ENCODE results near the gene SIRT3.

SIRT3 gene

DNA sequence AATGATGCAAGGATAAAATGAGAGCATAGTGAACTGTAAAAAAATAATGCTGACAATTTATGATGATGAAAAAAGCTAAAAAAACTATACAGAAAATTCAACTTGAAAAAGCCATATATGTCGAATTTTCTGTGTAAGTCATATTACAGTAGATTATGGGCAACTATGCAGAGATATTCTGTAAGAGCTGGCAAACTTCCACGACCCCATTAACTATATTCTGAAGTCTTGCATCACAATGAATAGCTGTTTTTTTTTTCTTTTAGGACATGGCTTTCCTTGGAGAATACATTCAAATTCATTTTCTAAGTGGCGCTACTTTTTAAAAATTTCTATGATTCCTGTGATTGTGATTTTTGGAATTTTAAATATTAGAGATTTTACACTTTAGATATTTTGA, 19.0 kb upstream of the SIRT3 start:
- TF ChIP-seq ZFP30 (CRISPR knock-in tag; IDR thresholded peaks at IDR 0.05) = no peak
- TF ChIP-seq CSDC2 (CRISPR knock-in tag; IDR thresholded peaks at IDR 0.05) = no peak
- TF ChIP-seq TOX (CRISPR knock-in tag; IDR thresholded peaks at IDR 0.05; ENCODE audit: borderline replicate concordance) = no peak
- no peak for TF ChIP-seq RARB (CRISPR knock-in tag; IDR thresholded peaks at IDR 0.05)
- TF ChIP-seq, protein P1, sequence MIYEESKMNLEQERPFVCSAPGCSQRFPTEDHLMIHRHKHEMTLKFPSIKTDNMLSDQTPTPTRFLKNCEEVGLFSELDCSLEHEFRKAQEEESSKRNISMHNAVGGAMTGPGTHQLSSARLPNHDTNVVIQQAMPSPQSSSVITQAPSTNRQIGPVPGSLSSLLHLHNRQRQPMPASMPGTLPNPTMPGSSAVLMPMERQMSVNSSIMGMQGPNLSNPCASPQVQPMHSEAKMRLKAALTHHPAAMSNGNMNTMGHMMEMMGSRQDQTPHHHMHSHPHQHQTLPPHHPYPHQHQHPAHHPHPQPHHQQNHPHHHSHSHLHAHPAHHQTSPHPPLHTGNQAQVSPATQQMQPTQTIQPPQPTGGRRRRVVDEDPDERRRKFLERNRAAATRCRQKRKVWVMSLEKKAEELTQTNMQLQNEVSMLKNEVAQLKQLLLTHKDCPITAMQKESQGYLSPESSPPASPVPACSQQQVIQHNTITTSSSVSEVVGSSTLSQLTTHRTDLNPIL (CRISPR knock-in tag; IDR thresholded peaks at IDR 0.05; ENCODE audit: low read depth) = no peak
- no peak for TF ChIP-seq ISL1 (CRISPR knock-in tag; IDR thresholded peaks at IDR 0.05)
- TF ChIP-seq ESRRG (CRISPR knock-in tag; IDR thresholded peaks at IDR 0.05) = no peak
- no peak for TF ChIP-seq TCF4 (CRISPR knock-in tag; IDR thresholded peaks at IDR 0.05; ENCODE audit: borderline replicate concordance)
- no peak for TF ChIP-seq SNAI2 (CRISPR knock-in tag; IDR thresholded peaks at IDR 0.05)
- no peak for ATAC-seq

DNA sequence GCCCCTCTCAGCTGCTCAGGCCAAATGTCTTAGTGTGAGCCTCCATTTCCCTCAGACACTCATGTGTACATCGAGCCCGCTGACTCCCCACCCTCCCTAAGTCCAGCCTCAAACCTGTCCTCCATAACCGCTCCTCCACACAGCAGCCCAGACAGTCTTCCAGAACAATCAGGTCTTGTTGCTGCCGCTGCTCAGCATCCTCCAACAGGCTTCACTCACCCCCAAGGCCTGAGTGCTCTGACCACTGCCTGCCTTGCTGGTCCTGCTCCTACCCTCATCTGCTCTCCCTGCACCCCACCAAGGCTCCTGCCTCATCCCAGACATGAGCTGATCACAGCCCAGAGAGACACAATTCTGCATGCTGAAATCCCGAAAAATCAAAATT, 17.7 kb upstream of the SIRT3 start:
- no peak; the same call in 2 of the 3 replicates for ATAC-seq
- TF ChIP-seq TOX (CRISPR knock-in tag; IDR thresholded peaks at IDR 0.05; ENCODE audit: borderline replicate concordance) (no peak), ISL1 (CRISPR knock-in tag; IDR thresholded peaks at IDR 0.05) (no peak), ARNTL (CRISPR knock-in tag; IDR thresholded peaks at IDR 0.05; ENCODE audit: borderline replicate concordance, low read depth) (no peak)

DNA sequence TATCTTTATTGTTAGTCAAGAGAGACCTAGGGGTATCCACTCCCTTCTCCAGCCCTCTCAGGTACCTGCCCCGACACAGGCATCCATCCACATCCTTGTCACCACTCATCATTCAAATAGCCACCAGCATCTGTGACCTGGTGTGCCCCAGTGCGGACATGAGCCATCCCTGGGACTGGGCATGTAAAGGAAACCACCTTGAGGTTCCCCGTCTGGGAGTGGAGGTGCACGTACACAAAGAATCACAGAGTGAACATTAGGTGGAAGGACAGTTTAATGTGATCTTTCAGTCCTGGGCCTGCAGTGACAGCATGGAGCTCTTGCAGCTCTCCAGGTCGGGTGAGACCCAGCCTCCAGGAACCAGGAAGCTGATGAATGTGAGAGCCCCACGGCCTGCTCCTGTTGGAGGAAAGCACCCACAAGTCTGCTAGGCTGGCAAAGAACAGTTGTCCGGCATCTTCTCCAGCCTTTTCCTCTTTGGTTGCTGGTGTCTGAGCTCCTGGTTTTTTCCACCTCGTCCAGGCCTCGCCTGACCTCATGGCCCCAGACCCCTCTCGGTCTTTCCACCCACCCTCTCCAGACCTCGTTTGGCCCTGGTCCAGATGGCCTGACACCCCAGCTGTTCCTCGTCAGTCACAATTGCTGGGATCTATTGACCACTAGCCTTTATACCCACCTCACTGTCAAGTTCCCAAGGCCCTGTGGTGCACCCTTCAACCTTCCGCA, 17.2 kb upstream of the SIRT3 start:
- TF ChIP-seq ZFP30 (CRISPR knock-in tag; IDR thresholded peaks at IDR 0.05) (no peak), PPARA (CRISPR knock-in tag; IDR thresholded peaks at IDR 0.05; ENCODE audit: borderline replicate concordance) (no peak), ESRRG (CRISPR knock-in tag; IDR thresholded peaks at IDR 0.05) (no peak)
- ATAC-seq = no peak; the same call in 2 of the 3 replicates

DNA sequence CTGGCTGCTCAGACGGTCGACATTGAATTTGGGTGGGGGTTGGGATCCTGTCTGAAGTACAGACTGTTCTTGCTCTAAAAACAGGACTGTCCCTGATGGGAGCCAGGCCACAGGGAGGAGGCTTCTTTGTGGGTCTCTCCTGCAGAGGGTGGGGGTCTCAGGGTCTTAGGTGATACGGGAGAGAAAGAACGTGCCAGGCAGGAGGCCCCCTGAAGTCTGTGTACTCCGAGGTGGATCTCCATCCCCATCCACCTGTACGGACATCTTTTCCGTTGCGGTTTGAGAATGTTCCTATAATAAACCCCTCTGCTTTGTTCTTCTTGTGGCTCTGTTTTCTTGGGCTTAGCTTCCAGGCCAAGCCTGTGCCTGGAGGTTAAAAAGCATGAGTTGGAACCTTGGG, 16.5 kb upstream of the SIRT3 start:
- no peak for ATAC-seq
- TF ChIP-seq TCF4 (CRISPR knock-in tag; IDR thresholded peaks at IDR 0.05; ENCODE audit: borderline replicate concordance) (no peak), ZNF8 (CRISPR knock-in tag; IDR thresholded peaks at IDR 0.05) (no peak), GLIS3 (CRISPR knock-in tag; IDR thresholded peaks at IDR 0.05) (no peak)
- TF ChIP-seq, protein P2, sequence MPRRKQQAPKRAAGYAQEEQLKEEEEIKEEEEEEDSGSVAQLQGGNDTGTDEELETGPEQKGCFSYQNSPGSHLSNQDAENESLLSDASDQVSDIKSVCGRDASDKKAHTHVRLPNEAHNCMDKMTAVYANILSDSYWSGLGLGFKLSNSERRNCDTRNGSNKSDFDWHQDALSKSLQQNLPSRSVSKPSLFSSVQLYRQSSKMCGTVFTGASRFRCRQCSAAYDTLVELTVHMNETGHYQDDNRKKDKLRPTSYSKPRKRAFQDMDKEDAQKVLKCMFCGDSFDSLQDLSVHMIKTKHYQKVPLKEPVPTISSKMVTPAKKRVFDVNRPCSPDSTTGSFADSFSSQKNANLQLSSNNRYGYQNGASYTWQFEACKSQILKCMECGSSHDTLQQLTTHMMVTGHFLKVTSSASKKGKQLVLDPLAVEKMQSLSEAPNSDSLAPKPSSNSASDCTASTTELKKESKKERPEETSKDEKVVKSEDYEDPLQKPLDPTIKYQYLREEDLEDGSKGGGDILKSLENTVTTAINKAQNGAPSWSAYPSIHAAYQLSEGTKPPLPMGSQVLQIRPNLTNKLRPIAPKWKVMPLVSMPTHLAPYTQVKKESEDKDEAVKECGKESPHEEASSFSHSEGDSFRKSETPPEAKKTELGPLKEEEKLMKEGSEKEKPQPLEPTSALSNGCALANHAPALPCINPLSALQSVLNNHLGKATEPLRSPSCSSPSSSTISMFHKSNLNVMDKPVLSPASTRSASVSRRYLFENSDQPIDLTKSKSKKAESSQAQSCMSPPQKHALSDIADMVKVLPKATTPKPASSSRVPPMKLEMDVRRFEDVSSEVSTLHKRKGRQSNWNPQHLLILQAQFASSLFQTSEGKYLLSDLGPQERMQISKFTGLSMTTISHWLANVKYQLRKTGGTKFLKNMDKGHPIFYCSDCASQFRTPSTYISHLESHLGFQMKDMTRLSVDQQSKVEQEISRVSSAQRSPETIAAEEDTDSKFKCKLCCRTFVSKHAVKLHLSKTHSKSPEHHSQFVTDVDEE (CRISPR knock-in tag; IDR thresholded peaks at IDR 0.05) = no peak
- TF ChIP-seq, protein P3, sequence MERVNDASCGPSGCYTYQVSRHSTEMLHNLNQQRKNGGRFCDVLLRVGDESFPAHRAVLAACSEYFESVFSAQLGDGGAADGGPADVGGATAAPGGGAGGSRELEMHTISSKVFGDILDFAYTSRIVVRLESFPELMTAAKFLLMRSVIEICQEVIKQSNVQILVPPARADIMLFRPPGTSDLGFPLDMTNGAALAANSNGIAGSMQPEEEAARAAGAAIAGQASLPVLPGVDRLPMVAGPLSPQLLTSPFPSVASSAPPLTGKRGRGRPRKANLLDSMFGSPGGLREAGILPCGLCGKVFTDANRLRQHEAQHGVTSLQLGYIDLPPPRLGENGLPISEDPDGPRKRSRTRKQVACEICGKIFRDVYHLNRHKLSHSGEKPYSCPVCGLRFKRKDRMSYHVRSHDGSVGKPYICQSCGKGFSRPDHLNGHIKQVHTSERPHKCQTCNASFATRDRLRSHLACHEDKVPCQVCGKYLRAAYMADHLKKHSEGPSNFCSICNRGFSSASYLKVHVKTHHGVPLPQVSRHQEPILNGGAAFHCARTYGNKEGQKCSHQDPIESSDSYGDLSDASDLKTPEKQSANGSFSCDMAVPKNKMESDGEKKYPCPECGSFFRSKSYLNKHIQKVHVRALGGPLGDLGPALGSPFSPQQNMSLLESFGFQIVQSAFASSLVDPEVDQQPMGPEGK (CRISPR knock-in tag; IDR thresholded peaks at IDR 0.05; ENCODE audit: borderline replicate concordance) = no peak
- TF ChIP-seq, protein P1 (CRISPR knock-in tag; IDR thresholded peaks at IDR 0.05; ENCODE audit: low read depth) = no peak
- TF ChIP-seq, protein P4, sequence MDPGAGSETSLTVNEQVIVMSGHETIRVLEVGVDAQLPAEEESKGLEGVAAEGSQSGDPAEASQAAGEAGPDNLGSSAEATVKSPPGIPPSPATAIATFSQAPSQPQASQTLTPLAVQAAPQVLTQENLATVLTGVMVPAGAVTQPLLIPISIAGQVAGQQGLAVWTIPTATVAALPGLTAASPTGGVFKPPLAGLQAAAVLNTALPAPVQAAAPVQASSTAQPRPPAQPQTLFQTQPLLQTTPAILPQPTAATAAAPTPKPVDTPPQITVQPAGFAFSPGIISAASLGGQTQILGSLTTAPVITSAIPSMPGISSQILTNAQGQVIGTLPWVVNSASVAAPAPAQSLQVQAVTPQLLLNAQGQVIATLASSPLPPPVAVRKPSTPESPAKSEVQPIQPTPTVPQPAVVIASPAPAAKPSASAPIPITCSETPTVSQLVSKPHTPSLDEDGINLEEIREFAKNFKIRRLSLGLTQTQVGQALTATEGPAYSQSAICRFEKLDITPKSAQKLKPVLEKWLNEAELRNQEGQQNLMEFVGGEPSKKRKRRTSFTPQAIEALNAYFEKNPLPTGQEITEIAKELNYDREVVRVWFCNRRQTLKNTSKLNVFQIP (CRISPR knock-in tag; IDR thresholded peaks at IDR 0.05; ENCODE audit: borderline replicate concordance, low read depth) = no peak

DNA sequence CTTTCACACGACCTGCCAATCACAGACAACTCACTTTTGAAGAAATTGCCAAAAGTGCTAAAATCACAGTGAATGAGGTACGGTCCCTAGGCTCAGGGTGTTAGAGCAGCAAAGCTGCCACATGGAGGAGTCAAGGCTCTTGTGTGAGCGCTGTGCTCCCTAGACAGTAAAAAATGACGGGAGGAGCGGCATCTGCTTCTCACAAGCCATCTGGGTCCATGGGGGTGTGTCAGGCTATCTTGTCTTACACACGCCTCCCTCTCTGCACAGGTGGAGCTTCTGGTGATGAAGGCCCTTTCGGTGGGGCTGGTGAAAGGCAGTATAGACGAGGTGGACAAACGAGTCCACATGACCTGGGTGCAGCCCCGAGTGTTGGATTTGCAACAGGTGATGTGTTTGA, 15.4 kb upstream of the SIRT3 start:
- ATAC-seq = no peak
- TF ChIP-seq BACH2 (CRISPR knock-in tag; IDR thresholded peaks at IDR 0.05; ENCODE audit: borderline replicate concordance) (no peak), ZFP3 (CRISPR knock-in tag; IDR thresholded peaks at IDR 0.05) (no peak), TOX (CRISPR knock-in tag; IDR thresholded peaks at IDR 0.05; ENCODE audit: borderline replicate concordance) (no peak), GLIS3 (CRISPR knock-in tag; IDR thresholded peaks at IDR 0.05) (no peak), ZC3H10 (CRISPR knock-in tag; IDR thresholded peaks at IDR 0.05) (no peak)

Data from SK-N-SH treated with all-trans-retinoic acid at 6 μM for 48 hours (cell line).